ENCODE measurements around the gene PRKCE. TPM values are rescaled to one million over a fixed set of nuclear protein-coding genes. Genes with fewer than 3 reads are reported as not detected.

Gene PRKCE
- total and polyA plus RNA-seq, 2 of the 8 experiments (the other 6 are each of a cell fraction or from before 2014, with no cell fraction given), result 0.54 to 2.1 TPM

GRCh38 chr2:46148369-46148736 lies 496.9 kb downstream of the PRKCE start:
- WGBS, 2 experiments (ENCODE audit: extremely low coverage in 1 of 2, insufficient coverage in 1 of 2, insufficient read length in 1 of 2, insufficient replicate concordance in 2 of 2, low coverage in 1 of 2, low lambda C conversion rate in 2 of 2, missing lambda C conversion rate in 1 of 2), result 89% methylated on average over 2 of the region's 2 CpGs; no CpG with 5 or more reads in 1 of the 2 experiments
- H2BK120ac ChIP-seq (replicated peaks; ENCODE audit: low read depth, low read length), result no peak overlapping the region
- no peak overlapping the region for H2BK15ac ChIP-seq (ENCODE audit: low read length)
- DNase-seq (ENCODE audit: low read depth in 1 of 2, low spot score in 2 of 2) (no peak), FAIRE-seq (no peak)
- H3K56ac ChIP-seq (replicated peaks; ENCODE audit: insufficient read length, low read depth, low read length), result no peak overlapping the region
- H3K14ac ChIP-seq (ENCODE audit: insufficient read length), result no peak overlapping the region
- no peak overlapping the region for H2BK12ac ChIP-seq (ENCODE audit: low read depth, low read length)
- peaks cover 0 to 7% (median 5%) of the 10 kb centered on the region in 4 experiments; a peak in 3 of 7 replicates for H3K4me1 ChIP-seq (replicated peaks in 1 of 4; ENCODE audit: control insufficient read depth in 3 of 4, insufficient read depth in 4 of 4, low read length in 3 of 4)
- no peak overlapping the region for H2BK5ac ChIP-seq (ENCODE audit: low read depth, low read length)
- H3K79me1 ChIP-seq (ENCODE audit: low read depth, low read length), result no peaks in the 10 kb centered on the region
- H4K20me1 ChIP-seq (replicated peaks in 1 of 2; ENCODE audit: control insufficient read depth in 1 of 2, insufficient read depth in 2 of 2, low read length in 2 of 2), result no peaks in the 10 kb centered on the region
- H3K27me3 ChIP-seq (replicated peaks in 1 of 4; ENCODE audit: control insufficient read depth in 3 of 4, extremely low read depth in 1 of 4, insufficient read depth in 3 of 4, low read length in 3 of 4), result no peaks in the 10 kb centered on the region
- H3K18ac ChIP-seq (ENCODE audit: extremely low read depth, low read length), result no peak overlapping the region
- H4K91ac ChIP-seq (replicated peaks; ENCODE audit: insufficient read length, low read length), result no peak overlapping the region
- no peaks in the 10 kb centered on the region for H3K23me2 ChIP-seq (ENCODE audit: low read depth, low read length)
- H3K23ac ChIP-seq (ENCODE audit: insufficient read length), result no peak overlapping the region
- H3K4me2 ChIP-seq (ENCODE audit: insufficient read depth in 1 of 2, low read depth in 2 of 2, low read length in 2 of 2), result no peak overlapping the region
- no peak overlapping the region for H2BK20ac ChIP-seq (ENCODE audit: low read length)
- H2AFZ ChIP-seq (ENCODE audit: low read length), result no peak overlapping the region
- no peak overlapping the region for H3K4me3 ChIP-seq (ENCODE audit: extremely low read depth in 1 of 4, insufficient read depth in 2 of 4, low read depth in 3 of 4, low read length in 4 of 4)
- ChIA-PET CTCF (ENCODE audit: partially characterized antibody) (interaction anchor here (1.0 to 1.1 kb wide), 2 partner anchors 21 to 218 kb away, joined by 3 read pairs; no protein-coding TSS in a partner anchor), POLR2A (ENCODE audit: partially characterized antibody) (no interaction called here)
- H3K9ac ChIP-seq (replicated peaks in 1 of 4; ENCODE audit: extremely low read depth in 1 of 4, low read depth in 3 of 4, low read length in 3 of 4), result no peak overlapping the region
- H3K27ac ChIP-seq (ENCODE audit: low read depth, low read length), result no peak overlapping the region
- no peaks in the 10 kb centered on the region for H3K79me2 ChIP-seq (ENCODE audit: control insufficient read depth in 1 of 2, insufficient read depth in 2 of 2, low read length in 2 of 2)
- no peaks in the 10 kb centered on the region for H3K9me3 ChIP-seq (ENCODE audit: insufficient read depth in 2 of 2, low read depth in 1 of 2, low read length in 1 of 2)
- H3K4ac ChIP-seq (replicated peaks; ENCODE audit: insufficient read length, low read depth, low read length), result no peak overlapping the region
- no peaks in the 10 kb centered on the region for H3K36me3 ChIP-seq (ENCODE audit: control insufficient read depth in 2 of 4, insufficient read depth in 4 of 4, low read length in 3 of 4)
- H4K8ac ChIP-seq (ENCODE audit: extremely low read depth, insufficient read depth, low read length), result no peak overlapping the region
- no peak overlapping the region for H2AK5ac ChIP-seq (ENCODE audit: low read depth, low read length)
- no peak overlapping the region for H4K5ac ChIP-seq (ENCODE audit: insufficient read length, low read depth, low read length)
- no peak for TF ChIP-seq POLR2A (IDR thresholded peaks at IDR 0.05; ENCODE audit: control extremely low read depth in 1 of 2, low read depth in 2 of 2, low read length in 2 of 2)
- no peak for TF ChIP-seq USF2 (IDR thresholded peaks at IDR 0.05; ENCODE audit: low read length)
- no peak for TF ChIP-seq RNF2 (IDR thresholded peaks at IDR 0.05; ENCODE audit: borderline replicate concordance, low read depth, low read length, missing control alignments, poor library complexity, severe bottlenecking)
- TF ChIP-seq TEAD4 (IDR thresholded peaks at IDR 0.05; ENCODE audit: low read depth, low read length), result no peak
- TF ChIP-seq CREB1 (IDR thresholded peaks at IDR 0.05), result no peak
- TF ChIP-seq GTF2F1 (IDR thresholded peaks at IDR 0.05; ENCODE audit: borderline replicate concordance, low read depth, low read length), result no peak
- no peak for TF ChIP-seq NANOG (IDR thresholded peaks at IDR 0.05; ENCODE audit: insufficient read depth, low read depth, low read length, poor library complexity, severe bottlenecking)
- no peak for TF ChIP-seq SUZ12 (IDR thresholded peaks at IDR 0.05; ENCODE audit: low read length)
- no peak for TF ChIP-seq CEBPB (IDR thresholded peaks at IDR 0.05; ENCODE audit: low read depth, low read length)
- TF ChIP-seq HDAC6 (IDR thresholded peaks at IDR 0.05; ENCODE audit: low read depth, low read length), result no peak
- TF ChIP-seq CHD1 (IDR thresholded peaks at IDR 0.05; ENCODE audit: low read depth, low read length), result no peak
- no peak for TF ChIP-seq SP1 (IDR thresholded peaks at IDR 0.05; ENCODE audit: low read depth, low read length)
- TF ChIP-seq MAFK (IDR thresholded peaks at IDR 0.05; ENCODE audit: low read depth, low read length), result no peak
- no peak for TF ChIP-seq SIRT6 (IDR thresholded peaks at IDR 0.05; ENCODE audit: low read length)
- no peak for TF ChIP-seq JUN (IDR thresholded peaks at IDR 0.05; ENCODE audit: low read depth, low read length)
